SK-N-DZ (cell line): ENCODE data around the gene KDM1B.

Experiments used
- DNase-seq: peaks from one replicate; pipeline ENCODE4 v3.0.0-alpha.2; 2015; ENCODE audit warnings: low spot score
- small RNA-seq, 2 experiments: library from RNA; depleted of rRNA; stranded (forward); fragments of <200 nt; gene quantifications; one replicate each; pipeline ENCODE3, GENCODE V24; 2014

Gene KDM1B

GRCh38 chr6:18263418-18264218 lies 108.4 kb downstream of the KDM1B start:
- no peak for DNase-seq

GRCh38 chr6:18264219-18264922 lies 109.1 kb downstream of the KDM1B start, which contains the start of gene DEK:
DEK (minus strand) TSS chr6:18264530; CDS start chr6:18263987, 543 bp downstream.
- DNase-seq: peak; percentile 86

GRCh38 chr6:18264923-18265377 lies 109.7 kb downstream of the KDM1B start:
- no peak for DNase-seq

GRCh38 chr6:18265787-18266522 lies 110.7 kb downstream of the KDM1B start:
- DNase-seq: no peak

GRCh38 chr6:18266523-18266912 lies 111.3 kb downstream of the KDM1B start:
- DNase-seq: no peak

- no peak for DNase-seq
Measured at GRCh38 chr6:18268066-18268465, 112.8 kb downstream of the KDM1B start.

- no peak for DNase-seq
Measured at GRCh38 chr6:18269253-18269652, 114.0 kb downstream of the KDM1B start.

- DNase-seq: no peak
Measured at GRCh38 chr6:18269717-18270116, 114.5 kb downstream of the KDM1B start.

- DNase-seq: no peak
Measured at GRCh38 chr6:18270216-18270615, 115.0 kb downstream of the KDM1B start.

Small RNA genes lying within 50 kb of the gene (small RNA-seq; reads per million reads assigned to genes)
- 0 reads per million in 2 experiments for gene RF00019
